ENCODE measurements around the gene MTCH1.

- TF ChIP-seq CTCF (conservative IDR thresholded peaks at IDR 0.05) (no peak), ZFX (IDR thresholded peaks at IDR 0.05) (no peak)
Observed at GRCh38 chr6:37027811-37028469, 41.9 kb upstream of the MTCH1 start.
